ENCODE measurements around the gene PAK6. TPM values are rescaled to one million over a fixed set of nuclear protein-coding genes. Genes with fewer than 3 reads are reported as not detected.

The PAK6 gene
- total RNA-seq, 1 donor, result not detected

DNA sequence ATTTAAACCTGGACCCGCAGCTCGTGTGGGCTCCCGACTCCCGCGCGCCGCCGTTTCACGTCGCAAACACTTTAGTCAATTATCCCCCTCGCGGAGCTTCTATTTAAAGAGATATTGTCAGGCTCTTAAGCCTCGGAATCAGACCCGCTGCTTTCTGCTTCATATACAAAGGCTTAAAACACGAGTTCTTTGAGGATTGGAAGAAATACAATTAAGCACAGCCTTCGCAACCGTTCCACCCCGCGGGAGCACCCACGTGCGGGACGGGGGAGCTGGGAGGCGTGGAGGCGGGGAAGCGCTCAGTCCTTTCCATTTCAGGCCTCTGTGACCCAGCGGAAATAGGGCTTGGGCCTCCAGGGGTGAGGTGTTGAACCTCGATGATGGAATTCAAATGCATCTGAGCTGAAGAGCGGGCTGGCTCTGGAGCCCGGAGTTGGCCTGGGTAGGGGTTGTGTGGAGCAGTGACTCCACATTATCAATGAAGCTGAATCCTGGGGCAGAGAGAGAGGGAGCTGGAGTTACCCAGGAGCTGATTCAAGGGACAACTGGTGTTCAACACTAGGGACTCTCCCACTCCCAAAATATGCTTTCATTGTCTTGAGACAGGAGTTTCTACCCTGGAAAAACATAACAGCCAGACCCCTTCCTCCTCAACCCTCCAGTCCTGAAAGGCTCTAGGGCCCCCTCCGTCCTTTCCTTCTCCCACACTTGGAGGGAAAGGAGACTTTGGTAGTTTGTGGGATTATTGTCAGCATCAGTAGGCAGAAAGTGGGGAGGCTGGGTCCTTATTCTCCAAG, 41.6 kb downstream of the PAK6 start:
- TF ChIP-seq, protein P1, sequence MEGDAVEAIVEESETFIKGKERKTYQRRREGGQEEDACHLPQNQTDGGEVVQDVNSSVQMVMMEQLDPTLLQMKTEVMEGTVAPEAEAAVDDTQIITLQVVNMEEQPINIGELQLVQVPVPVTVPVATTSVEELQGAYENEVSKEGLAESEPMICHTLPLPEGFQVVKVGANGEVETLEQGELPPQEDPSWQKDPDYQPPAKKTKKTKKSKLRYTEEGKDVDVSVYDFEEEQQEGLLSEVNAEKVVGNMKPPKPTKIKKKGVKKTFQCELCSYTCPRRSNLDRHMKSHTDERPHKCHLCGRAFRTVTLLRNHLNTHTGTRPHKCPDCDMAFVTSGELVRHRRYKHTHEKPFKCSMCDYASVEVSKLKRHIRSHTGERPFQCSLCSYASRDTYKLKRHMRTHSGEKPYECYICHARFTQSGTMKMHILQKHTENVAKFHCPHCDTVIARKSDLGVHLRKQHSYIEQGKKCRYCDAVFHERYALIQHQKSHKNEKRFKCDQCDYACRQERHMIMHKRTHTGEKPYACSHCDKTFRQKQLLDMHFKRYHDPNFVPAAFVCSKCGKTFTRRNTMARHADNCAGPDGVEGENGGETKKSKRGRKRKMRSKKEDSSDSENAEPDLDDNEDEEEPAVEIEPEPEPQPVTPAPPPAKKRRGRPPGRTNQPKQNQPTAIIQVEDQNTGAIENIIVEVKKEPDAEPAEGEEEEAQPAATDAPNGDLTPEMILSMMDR (IDR thresholded peaks at IDR 0.05; ENCODE audit: extremely low read depth, low read depth, low read length), result no peak
- no peak overlapping the region for H3K4me2 ChIP-seq (ENCODE audit: insufficient read depth, low read length)
- peaks cover 56% of the 10 kb centered on the region for H3K27me3 ChIP-seq (ENCODE audit: insufficient read depth, low read length)

DNA sequence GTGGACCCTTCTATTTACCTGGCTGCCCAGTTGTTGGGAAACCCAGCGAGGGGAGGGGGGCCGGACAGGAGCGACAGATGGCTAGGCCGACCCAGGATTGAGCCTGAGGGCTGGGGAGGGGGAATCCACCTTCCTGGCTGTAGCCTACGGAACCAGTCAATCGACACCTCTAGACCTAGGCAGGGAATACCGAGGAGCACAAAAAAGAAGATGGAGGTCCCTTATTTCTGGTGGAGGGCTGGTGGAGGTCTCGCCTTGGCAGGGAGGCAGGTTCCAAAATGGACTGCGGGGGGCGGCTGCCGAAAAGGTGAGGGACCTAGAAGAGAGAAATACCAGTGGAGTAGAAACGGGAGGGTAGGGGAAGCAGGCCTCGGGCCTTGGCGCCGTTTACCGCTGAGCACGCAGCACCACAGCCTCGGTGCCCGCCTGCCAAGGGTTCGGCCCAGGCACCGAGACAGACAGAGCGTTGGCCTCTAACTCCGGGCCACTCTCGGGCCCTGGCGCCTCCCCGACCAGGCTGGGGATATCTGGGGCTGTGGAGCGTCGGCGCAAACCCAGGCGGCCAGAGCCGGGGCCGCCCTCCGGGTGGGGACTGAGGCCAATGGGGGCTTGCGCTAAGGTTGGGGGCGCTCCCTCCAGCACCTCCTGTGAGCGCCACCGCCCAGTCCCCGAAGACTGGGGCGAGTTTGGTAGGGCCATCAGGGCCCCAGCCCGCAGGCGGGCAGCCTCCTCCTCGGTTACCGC, 42.4 kb downstream of the PAK6 start:
- Histone ChIP-seq H3K36me3 (ENCODE audit: insufficient read depth, low read length) (no peaks in the 10 kb centered on the region), H3K4me2 (ENCODE audit: insufficient read depth, low read length) (no peak overlapping the region), H3K79me2 (ENCODE audit: insufficient read depth, low read length) (no peaks in the 10 kb centered on the region), H3K27ac (ENCODE audit: low read depth, low read length) (no peak overlapping the region), H3K4me1 (ENCODE audit: insufficient read depth, low read length) (peaks cover 2% of the 10 kb centered on the region), H3K4me3 (ENCODE audit: insufficient read depth, low read length) (no peak overlapping the region), H4K20me1 (ENCODE audit: insufficient read depth, low read length) (no peaks in the 10 kb centered on the region), H3K9me3 (ENCODE audit: low read depth, low read length) (no peaks in the 10 kb centered on the region), H2AFZ (ENCODE audit: low read length) (no peak overlapping the region), H3K27me3 (ENCODE audit: insufficient read depth, low read length) (peaks cover 56% of the 10 kb centered on the region)
- TF ChIP-seq, protein P1 (IDR thresholded peaks at IDR 0.05; ENCODE audit: extremely low read depth, low read depth, low read length), result no peak
- DNase-seq (ENCODE audit: insufficient read length, low spot score, missing footprints), result no peak

More for the DNA sequence above, 41.6 kb downstream of the PAK6 start:
- Histone ChIP-seq H3K4me1 (ENCODE audit: insufficient read depth, low read length) (no peaks in the 10 kb centered on the region), H3K36me3 (ENCODE audit: insufficient read depth, low read length) (no peaks in the 10 kb centered on the region), H3K4me3 (ENCODE audit: insufficient read depth, low read length) (no peak overlapping the region), H2AFZ (ENCODE audit: low read length) (no peak overlapping the region), H3K27ac (ENCODE audit: low read depth, low read length) (no peak overlapping the region), H3K79me2 (ENCODE audit: insufficient read depth, low read length) (no peaks in the 10 kb centered on the region), H4K20me1 (ENCODE audit: insufficient read depth, low read length) (no peaks in the 10 kb centered on the region), H3K9me3 (ENCODE audit: low read depth, low read length) (no peaks in the 10 kb centered on the region)
- no peak for DNase-seq (ENCODE audit: insufficient read length, low spot score, missing footprints)

DNA sequence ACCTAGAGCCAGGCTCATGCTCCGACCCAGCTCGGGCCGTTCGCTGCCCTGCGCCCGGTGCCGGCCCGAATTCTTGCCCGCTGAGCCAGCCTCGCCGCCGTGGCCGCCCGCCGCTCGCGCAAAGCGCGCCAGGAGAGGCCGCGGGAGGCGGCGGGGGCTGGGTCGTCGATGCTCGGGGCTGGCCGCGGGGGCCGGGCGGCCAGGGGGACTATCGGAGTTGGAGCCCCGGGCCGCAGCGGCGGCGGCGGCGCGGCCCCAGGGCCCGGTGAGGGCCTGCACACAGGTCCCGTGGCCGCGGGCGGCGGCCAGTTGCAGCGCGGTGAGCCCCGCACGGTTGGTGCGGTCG, 42.9 kb downstream of the PAK6 start:
- Histone ChIP-seq H3K36me3 (ENCODE audit: insufficient read depth, low read length) (no peaks in the 10 kb centered on the region), H4K20me1 (ENCODE audit: insufficient read depth, low read length) (no peaks in the 10 kb centered on the region), H3K4me1 (ENCODE audit: insufficient read depth, low read length) (peaks cover 2% of the 10 kb centered on the region), H3K9me3 (ENCODE audit: low read depth, low read length) (no peaks in the 10 kb centered on the region), H3K27ac (ENCODE audit: low read depth, low read length) (no peak overlapping the region), H2AFZ (ENCODE audit: low read length) (no peak overlapping the region), H3K4me2 (ENCODE audit: insufficient read depth, low read length) (peak overlapping the region; percentile 85), H3K79me2 (ENCODE audit: insufficient read depth, low read length) (no peaks in the 10 kb centered on the region), H3K4me3 (ENCODE audit: insufficient read depth, low read length) (peak overlapping the region; percentile 65), H3K27me3 (ENCODE audit: insufficient read depth, low read length) (peaks cover 56% of the 10 kb centered on the region)
- no peak for DNase-seq (ENCODE audit: insufficient read length, low spot score, missing footprints)
- TF ChIP-seq, protein P1 (IDR thresholded peaks at IDR 0.05; ENCODE audit: extremely low read depth, low read depth, low read length), result no peak

Measured in osteoblast (primary cell).